Measurements from ENCODE around the gene BICD2.

GRCh38 chr9:92786298-92786697, 21.7 kb upstream of the BICD2 start:
- no peak for TF ChIP-seq CTCF (IDR thresholded peaks at IDR 0.05; ENCODE audit: insufficient read depth, low read length, poor library complexity, severe bottlenecking)
- TF ChIP-seq EZH2phosphoT487 (conservative IDR thresholded peaks at IDR 0.05; ENCODE audit: low read length) = no peak
